Suppressor macrophage treated with lipopolysaccharide for 4 hours (primary cell): ENCODE data around the gene RGPD3.
"Not testable (repeated sequence)": the region's sequence is repeated elsewhere in the genome, so short reads cannot be mapped to it uniquely, and the experiment has no call there.

ENCODE experiments used
- DNase-seq: peaks from one replicate; pipeline ENCODE4 v3.0.0-alpha.2; 2020

The RGPD3 gene

GRCh38 chr2:106479563-106479962 lies 11.3 kb upstream of the RGPD3 start:
- not testable (repeated sequence) for DNase-seq

GRCh38 chr2:106477647-106478046 lies 9.4 kb upstream of the RGPD3 start:
- not testable (repeated sequence) for DNase-seq

DNA sequence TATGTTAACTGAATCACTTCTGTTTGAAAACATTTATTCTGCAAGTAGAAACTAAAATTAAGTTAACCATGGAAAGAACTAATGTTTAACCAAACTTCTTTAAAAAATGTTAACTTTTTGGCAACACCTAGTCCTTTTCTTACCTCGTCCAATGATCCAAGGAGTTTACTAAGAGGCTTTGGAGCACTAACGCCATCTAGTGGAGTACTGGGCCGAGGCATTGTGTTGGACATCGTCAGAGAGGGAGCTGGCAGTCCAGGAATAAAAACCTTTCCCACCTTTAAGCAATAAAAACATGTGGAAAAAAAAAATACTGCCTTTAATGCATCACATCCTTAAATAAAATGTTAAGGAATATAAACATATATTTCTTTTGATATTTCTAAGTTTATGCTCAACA lies 2.4 kb upstream of the RGPD3 start:
- not testable (repeated sequence) for DNase-seq

DNA sequence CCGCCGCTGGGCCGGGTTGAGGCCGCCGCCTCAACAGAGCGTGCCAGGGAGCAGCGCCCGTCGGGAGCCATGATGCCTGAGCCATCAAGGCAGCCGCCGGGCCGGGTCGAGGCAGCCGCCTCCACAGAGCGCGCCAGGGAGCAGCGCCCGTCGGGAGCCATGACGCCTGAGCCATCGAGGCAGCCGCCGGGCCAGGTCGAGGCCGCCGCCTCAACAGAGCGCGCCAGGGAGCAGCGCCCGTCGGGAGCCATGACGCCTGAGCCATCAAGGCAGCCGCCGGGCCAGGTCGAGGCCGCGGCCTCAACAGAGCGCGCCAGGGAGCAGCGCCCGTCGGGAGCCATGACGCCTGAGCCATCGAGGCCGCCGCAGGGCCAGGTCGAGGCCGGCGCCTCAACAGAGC lies 697 bp downstream of the RGPD3 start:
- DNase-seq, result not testable (repeated sequence)

GRCh38 chr2:106461882-106462281 lies 6.3 kb downstream of the RGPD3 start:
- DNase-seq, result peak; percentile 23

GRCh38 chr2:106390680-106391079 lies 77.5 kb downstream of the RGPD3 start:
- DNase-seq, result not testable (repeated sequence)

- DNase-seq, result not testable (repeated sequence)
These were observed 79.3 kb downstream of the RGPD3 start for GRCh38 chr2:106388814-106389410.

- DNase-seq, result not testable (repeated sequence)
These were observed 83.7 kb downstream of the RGPD3 start for GRCh38 chr2:106384548-106384947.

DNA sequence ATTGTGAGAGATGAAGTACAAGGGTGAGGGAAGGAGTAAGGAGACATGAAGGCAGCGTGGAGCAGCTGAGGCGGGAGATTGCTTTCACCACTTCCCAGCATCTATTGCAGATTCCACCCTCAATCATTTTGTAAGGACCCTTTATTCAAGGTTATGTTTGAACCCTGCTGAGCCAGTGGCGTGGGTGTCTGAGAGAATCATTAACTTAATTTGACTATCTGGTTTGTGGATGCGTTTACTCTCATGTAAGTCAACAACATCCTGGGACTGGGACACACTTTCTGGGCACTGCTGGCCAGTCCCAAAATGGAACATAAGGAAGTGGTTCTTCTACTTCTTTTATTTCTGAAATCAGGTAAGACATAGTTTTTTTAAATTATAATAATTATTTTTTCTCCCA lies 86.3 kb downstream of the RGPD3 start:
- DNase-seq, result not testable (repeated sequence)

DNA sequence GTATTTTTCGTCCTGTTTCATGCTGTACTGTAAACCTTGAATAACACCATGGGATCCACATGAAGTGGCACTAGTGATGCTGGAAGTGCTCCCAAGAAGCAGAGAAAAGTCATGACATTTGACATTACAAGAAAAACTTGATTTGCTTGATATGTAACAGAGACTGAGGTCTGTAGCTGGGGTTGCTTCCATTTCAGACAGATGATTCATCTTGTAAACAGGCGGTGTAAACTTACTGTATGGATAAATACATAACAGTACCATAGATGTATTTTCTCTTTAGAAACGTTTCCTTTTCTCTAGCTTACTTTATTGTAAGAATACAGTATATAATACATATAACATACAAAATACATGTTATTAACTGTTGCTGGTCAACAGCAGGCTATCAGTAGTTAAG lies 88.6 kb downstream of the RGPD3 start:
- not testable (repeated sequence) for DNase-seq

DNA sequence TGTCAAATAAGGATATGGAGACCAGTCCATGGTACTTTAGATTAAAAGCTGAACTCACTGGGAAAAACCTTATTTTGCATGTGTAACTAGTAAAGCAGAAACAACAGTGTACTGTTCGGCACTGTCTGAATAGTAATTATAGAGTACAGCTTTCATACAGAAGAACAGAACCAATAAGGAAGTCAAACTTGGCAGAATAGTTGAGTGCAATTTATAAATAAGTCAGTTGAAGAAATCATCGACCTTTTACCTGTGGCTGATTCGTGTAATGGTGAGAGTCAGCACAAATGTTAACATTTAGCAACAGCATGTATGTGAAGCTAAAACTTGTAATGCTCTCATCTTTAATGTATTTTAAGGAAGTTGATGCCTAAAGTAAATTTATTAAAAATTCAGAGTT lies 99.0 kb downstream of the RGPD3 start:
- not testable (repeated sequence) for DNase-seq

GRCh38 chr2:106366204-106366885 lies 101.9 kb downstream of the RGPD3 start:
- no peak for DNase-seq

DNA sequence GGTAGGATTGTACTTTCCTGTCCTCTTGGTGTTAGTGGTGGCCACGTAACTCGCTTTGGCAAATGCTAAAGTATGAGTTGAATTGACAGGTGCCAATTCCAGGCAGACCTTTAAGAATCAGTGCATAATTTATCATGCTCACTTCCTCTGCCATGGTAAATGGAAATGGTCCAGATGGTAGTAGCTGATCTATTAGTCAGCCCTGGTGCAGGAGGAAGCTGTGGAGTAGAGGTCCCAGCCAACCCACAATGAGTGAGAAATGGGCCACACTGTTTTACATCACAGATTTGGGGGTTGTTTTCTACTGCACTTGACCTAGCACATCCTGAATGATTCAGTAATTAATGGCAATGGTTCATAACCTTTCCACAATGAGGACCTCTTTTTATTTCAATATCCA lies 104.4 kb downstream of the RGPD3 start:
- DNase-seq, result peak; percentile 37

- DNase-seq, result no peak
These were observed 105.4 kb downstream of the RGPD3 start for GRCh38 chr2:106362789-106363188.

DNA sequence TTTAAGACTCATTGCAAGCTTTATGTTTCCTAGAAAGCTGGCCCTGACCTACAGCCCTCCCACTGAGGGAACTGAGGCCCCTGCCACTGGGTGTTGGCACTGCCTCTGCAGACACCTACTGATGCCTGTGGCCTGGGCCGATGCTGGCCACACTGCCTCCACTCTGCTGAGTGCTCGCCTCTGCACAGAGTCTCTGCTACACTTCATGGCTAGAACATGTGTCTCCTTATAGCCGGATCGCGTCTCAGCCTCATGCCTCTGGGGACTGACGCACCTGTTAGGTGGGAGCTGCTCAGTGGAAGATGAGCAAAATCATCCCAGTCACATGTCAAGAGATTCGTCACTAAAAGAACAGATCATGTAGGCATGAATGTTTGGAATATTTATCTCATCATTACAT lies 108.7 kb downstream of the RGPD3 start:
- DNase-seq, result no peak

DNA sequence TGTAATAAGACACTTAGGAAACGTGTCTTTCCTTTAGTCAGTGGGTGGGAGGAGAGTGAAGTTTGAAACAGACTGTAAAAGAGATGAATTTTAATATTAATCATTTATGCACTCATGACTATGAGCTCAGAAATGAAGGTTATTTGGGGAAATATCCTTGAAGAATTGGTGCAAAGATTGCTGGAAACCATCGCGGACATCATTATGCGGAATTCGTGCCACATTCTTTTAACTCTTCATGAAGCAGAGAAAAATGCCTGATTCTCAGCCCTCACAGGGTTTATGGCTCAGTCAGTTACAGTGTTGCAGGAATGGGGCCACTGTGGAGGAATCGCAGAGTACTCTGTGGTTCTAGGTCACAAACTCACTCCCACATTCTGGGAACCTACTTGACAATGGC lies 109.7 kb downstream of the RGPD3 start:
- DNase-seq, result no peak

DNA sequence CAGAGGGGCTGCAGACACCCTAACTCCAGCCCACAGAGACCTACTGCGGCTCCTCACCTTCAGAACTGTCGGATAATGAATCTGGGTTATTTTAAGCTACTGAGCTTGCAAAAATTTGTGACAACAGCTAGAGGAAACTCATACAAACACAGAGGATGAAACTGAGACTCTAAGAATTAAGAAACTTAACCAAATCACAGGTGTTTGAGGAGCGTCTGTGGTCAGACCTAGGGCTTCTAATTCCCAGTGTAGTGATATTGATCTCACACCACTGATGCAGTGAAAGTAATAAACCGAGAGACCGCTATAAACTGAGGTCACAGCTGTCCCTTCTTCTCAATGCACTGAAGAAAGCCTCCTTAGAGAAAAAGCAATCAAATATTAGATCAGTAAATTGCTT lies 110.1 kb downstream of the RGPD3 start:
- no peak for DNase-seq

DNA sequence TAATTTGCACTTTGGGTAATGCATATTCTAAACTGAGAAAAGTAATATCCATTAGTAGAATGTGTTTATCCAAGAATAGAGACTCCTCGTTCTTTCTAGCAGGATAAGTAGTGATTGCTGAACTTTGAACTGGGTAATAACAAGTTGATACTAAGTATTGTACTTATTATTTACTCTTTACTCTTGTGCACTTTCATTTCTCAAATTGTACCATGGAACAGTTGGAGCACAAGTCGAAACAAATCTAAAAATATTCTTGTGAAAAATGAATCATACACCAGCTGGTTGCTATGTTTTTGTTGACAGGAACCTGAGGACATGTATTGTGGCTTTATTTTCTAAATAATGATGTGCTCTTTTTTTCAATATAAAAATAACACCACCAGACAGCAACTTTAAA lies 111.9 kb downstream of the RGPD3 start:
- peak; percentile 6 for DNase-seq

- peak; percentile 18 for DNase-seq
These were observed 114.5 kb downstream of the RGPD3 start for GRCh38 chr2:106353676-106354075.

DNA sequence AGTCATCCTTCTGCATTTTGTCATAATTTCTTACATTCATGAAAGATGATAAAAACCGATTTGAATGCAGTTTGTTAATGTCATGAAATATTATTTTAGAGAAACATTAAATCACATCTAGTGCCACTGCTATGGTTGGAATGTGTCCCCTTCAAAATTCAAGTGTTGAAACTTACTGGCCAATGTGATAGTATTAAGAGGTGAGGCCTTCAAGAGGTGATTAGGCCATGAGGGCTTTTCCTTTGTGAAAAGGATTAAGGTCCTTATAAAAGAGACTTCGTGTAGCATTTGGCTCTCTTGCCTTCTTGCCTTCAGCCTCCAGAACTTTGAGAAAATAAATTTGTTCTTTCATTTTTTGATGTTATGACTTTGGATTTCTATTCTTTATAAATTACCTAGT lies 117.2 kb downstream of the RGPD3 start:
- no peak for DNase-seq

- no peak for DNase-seq
These were observed 123.9 kb downstream of the RGPD3 start for GRCh38 chr2:106344302-106344701.

DNA sequence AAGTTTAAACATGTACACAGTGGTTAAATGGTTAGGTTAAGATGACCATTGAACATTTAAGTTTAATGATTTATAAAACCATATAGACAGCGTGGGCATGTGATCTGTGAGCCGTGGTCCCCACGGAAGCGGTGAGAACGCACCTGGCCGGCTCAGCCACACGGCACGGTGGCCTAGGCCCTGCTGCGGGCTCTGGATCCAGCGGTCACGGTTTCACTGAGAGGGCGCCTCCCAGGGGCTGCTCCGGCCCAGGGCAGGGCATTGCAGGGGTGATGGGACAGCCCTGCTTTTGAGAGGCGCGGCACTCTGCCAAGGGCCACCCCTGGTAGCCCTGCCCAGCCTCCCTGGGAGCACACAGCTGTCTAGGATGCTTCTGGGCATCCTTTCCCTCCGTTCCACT lies 124.9 kb downstream of the RGPD3 start:
- DNase-seq, result no peak

DNA sequence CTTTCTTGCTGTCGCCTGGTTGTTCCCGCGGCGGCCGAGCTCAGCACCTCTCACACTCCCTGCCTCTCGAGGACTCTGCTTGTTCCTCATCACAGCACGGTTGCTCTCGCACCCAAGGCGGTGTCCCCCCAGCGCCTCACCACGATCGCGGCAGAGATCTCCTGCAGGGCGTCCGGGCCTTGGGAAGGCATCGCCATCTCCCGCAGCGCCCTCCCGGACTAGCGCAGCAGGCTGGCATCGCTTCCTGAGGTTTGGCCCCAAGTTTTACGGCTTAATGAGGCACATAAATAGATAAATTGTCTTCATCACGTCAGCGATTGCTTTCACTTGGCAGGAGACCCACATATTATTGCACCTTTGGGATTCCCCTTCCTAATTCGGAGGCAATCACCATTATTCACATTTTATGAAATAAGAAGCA lies 125.4 kb downstream of the RGPD3 start:
- DNase-seq, result no peak

GRCh38 chr2:106341666-106342065 lies 126.5 kb downstream of the RGPD3 start:
- DNase-seq, result no peak
